Dermis blood vessel endothelial cell (primary cell): ENCODE data around the gene IL9R. TPM values are rescaled to one million over a fixed set of nuclear protein-coding genes. Genes with fewer than 3 reads are reported as not detected.
"Not testable (repeated sequence)": the region's sequence is repeated elsewhere in the genome, so short reads cannot be mapped to it uniquely, and the experiment has no call there.

Experiments used
- DNase-seq: peaks from one replicate; pipeline ENCODE4 v3.0.0; 2010
- total RNA-seq: library from RNA; depleted of rRNA; stranded (reverse); fragments of >200 nt; gene quantifications from 2 replicates; pipeline ENCODE4 v1.2.3, GENCODE V29; 2014

IL9R gene, protein sequence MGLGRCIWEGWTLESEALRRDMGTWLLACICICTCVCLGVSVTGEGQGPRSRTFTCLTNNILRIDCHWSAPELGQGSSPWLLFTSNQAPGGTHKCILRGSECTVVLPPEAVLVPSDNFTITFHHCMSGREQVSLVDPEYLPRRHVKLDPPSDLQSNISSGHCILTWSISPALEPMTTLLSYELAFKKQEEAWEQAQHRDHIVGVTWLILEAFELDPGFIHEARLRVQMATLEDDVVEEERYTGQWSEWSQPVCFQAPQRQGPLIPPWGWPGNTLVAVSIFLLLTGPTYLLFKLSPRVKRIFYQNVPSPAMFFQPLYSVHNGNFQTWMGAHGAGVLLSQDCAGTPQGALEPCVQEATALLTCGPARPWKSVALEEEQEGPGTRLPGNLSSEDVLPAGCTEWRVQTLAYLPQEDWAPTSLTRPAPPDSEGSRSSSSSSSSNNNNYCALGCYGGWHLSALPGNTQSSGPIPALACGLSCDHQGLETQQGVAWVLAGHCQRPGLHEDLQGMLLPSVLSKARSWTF
- total RNA-seq: not detected in 2 replicates

DNA sequence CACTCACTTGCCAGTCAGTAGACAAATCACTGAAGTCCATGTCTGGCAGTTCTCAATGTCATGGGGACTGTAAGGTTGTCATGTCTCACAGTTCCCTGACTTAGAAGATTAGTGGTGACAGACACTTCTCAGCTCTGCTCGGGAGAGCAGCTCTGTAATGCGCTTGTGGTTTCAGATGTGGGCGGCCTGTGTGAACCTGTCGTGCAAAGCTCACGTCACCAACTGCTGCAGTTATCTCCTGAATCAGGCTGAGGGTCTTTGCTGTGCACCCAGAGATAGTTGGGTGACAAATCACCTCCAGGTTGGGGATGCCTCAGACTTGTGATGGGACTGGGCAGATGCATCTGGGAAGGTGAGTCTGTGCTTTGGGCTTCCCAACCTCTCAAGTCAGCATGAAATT, at the start of gene IL9R:
IL9R (plus strand) TSS at position 261 of the 400 bp plus-strand sequence; CDS start at position 325, 64 bp downstream.
- no peak for DNase-seq

DNA sequence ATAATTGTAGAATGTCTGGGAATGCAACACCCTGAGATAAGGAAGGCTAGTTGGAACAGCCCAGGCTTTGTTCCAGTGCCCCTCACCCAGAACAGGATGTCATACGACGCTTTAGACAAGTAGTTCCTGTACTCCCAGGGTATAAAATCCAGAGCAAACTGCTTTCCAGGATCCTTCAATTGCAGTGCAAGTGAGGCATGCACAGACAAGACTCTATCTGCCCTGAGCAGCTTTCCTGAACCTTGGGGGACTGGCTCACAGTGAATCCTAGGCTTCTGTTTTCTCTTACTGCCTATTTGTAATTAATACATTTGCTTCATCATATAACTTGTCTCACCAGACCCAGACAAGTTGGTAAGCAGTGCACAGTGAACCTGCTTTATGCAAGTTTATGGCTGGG, 48.4 kb upstream of the IL9R start:
- no peak for DNase-seq

DNA sequence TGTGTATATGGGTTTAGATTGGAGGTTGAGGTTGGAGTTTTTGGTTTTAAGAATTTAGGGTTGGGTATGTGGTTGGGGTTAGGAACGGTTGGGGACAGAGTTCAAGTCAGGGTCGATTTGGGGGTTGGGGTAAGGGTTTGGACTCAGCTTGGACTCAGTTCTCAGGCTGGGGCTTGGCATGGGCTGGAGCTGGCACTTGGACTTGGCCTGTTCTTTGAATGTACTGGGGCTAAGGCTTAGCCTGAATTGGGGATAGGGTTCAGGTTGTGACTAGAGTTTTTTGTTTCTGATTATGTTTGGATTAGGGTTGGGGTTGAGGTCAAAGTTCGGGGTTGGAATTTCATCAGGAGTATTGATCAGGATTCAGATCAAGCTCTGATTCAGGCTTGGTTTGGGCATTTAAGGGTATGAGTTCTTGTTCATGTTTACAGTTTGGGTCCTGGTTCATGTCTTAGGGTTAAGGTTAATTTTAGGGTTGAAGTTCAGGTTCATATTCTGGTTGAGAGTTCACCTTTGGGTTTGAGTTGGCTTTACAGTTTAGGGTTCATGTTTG, 46.2 kb upstream of the IL9R start:
- no peak for DNase-seq

DNA sequence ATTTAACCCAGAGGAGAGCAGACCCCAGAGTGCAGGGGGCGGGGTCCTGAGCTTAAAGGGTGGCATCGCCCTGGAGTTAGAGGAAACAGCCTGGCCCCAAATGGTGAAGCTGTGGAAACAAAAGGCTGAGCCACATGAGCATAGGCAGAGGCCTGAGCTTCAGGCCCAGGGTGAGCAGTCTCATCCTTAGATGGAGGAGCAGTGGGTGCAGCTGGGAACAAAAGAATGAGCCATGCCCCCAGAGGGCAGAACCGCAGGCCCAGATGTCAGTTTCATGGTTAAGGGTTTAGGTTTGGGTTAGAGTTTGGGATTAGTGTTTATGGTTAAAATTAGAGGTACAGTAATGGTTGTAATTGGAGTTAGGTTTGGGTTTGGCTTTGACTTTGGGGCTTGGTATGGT, 44.4 kb upstream of the IL9R start:
- no peak for DNase-seq

DNA sequence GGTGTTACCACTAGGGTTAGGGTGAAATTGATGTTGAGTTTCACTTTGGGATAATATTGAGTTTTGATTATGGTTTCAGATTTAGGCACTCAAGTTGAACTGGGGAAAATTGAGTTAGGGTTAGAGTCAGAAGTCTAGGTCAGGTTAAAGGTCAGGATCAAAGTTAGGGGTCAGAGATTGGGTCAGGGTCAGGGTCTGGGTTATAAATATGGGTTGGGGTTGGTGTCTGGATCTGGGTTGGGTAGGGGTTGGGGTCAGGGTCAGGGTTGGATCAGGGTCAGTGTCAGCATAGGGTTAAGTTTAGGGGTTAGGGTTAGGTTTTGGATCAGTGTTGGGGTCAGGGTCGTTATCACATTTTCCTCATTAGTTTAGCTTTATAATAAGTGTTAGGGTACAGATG, 42.7 kb upstream of the IL9R start:
- DNase-seq: no peak

DNA sequence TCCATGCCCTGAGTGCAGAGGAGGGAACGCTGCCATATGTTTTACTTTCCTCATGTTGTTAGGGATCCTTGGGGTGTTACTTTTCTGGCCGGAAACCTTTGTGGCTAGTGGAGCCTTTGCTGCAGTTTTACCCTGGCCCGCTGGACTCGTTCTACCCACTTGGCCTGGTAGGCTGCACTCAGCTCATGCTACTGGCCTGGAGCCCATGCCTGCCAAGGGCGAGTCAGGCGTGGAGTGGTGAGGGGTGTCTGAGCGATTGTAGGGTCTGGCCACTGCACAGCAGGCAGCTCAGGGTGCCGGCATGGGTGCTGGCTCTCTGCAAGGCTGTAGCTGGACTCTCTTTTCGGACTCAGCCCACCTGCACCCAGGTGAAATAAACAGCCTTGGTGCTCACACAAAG, 41.4 kb upstream of the IL9R start:
- DNase-seq: no peak

DNA sequence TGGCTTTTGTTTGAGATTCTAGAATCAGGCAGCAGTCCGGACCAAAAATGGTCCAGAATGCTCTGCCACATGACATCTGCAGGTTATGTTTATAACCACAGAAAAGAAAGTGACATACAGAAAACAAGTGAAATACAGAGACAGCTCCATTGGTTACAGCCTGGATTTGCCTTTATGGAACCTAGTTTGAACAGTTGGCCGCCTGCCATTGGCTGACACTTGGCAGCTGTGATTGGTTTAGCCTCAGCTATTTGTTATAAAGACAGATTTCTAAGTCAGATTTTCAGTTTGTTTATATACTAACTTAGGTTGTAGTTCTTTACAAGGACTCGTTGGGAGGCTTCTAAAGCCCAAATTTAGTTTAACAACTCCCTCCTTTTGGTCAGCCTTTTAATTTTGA, 40.8 kb upstream of the IL9R start:
- DNase-seq: no peak

DNA sequence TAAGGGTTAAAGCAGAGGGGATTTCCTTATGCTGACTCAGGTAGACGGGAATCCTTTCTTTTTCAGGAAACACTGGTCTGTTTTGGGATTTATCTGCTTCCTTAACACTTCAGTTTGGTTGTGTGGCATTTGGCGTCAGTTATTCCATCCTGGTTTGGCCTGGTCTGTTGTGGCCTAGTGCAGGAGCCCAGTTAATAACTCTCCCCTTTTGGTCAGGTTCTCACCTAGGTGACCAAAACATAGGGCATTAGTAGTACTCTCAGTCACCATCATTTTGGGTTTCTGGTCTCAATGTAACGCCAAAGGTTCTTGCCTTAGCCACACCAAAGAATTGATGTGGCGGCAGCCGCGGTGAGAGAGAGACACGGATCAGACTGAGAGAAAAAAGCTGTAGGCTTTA, 39.7 kb upstream of the IL9R start:
- peak; percentile 9 for DNase-seq

DNA sequence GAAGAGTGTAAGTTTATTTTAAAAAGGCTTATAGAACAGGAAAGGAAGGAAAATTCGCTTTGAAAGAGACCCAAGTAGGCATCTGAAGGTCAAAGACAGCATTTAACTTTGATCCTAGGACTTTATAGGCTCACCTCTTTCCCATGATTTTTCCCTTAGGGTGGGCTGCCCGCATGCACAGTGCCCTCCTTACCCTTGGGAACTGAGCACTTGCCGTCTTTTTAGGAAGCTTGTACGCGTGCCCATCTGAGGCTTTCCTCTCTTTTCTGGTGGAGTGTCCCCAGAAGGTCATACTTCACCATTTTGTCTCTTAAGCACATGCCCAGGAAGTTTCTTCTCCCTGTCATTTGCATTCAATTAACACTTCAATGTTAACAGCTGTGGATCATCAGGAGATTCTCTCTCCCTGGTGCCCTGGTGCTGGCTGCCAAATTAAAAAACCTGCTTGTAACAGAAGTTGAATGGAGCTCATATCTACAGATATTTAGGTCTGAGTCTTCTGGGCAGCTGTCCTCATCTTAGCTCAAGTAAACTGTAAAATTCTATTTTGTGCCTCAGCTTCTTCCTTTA, 38.4 kb upstream of the IL9R start:
- no peak for DNase-seq

DNA sequence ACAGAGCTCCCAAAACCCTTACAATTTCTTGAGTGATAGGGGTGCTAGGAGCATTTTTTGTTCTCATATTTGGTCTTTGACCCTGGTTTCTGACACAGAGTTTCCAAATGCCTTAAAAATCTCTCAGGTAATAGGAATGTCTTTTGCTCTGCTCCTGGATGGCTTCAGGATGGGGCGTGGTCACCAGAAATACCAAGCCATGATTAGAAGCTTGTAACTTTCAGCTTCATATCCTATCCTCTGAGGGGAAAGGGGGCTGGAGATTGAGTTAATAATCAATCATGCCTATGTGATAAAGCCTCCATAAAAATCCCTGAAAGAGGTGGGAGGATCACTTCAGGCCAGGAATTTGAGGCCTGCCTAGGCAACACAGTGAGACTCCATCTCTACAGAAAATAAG, 34.6 kb upstream of the IL9R start:
- no peak for DNase-seq

DNA sequence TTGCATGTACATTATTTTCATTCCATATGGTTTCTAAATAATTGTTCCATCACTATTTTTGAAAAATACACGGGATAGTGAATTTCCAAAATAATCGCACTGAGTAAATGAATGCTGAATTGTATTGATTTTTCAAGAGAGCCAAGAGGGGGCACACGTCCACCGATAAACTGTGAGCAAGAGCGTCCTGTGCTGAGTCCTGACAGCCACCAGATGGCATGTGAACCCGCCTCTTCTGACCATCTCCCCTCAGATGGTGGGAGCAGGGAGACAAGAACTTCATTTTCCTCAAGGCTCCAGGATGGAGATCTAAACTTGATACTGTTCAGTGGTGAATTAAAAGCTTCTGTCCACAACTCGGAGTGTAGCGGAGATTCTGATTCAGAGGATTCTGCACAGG, 30.6 kb upstream of the IL9R start:
- DNase-seq: peak; percentile 66

DNA sequence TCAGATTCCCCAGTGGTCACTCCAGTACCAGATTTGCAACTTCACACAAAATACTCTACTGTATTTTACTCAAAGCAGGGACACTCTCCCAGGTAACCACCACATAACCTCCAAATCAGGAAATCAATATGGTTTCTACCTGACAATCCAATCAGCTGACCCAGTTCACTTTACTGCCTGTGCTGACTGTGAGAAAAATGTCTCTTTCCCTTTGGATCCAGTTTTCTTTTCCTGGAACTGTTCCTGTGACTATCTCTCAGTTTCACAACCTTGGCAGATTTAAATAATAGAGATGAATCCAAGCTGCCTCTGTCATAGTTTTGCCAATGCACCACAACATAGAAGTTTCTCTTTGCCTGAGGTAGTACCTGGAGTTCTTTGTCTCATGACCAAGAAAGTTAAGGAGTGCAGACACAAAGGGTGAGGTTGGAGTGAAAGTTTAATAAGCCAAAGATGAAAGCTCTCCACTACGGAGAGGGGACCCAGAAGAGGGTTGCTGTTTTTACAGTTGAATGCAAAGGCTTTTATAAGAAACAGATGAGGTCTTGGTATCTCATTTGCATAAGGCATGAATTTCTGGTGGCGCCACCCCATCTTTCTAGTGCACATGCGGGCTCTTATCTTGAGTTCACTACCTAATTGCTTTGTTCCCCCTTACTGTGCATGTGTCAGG, 29.7 kb upstream of the IL9R start:
- no peak for DNase-seq

DNA sequence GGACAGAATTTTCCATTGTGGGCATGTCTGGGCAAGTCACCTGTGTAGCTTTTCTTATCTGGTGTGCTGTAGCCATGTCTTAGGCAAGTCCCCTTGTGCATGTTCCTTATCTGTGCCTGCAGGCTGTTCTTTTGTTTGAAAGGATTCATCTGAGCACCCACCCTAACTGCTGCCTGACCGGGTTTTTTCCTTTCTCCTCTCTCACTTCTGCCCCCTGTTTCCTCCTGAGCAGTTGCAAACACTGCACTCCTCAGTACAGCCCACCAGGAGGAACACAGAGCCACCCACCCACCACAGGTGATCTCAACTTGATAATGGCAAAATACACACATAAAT, 29.2 kb upstream of the IL9R start:
- DNase-seq: no peak

DNA sequence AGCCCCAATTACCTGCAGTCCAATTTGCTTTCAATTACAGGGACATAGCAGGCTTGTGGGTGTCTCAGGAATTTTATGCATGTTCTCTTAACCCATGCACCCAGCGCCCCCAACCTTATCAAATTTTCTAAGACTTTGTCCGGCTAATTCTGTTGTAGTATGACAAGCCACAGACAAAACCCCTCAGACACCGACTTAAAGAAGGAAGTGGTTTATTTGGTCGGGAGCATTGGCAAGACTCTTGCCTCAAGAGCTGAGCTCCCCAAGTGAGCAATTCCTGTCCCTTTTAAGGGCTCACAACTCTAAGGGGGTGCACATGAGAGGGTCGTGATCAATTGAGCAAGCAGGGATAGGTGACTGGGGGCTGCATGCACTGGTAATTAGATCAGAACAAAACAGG, 28.7 kb upstream of the IL9R start:
- DNase-seq: no peak

DNA sequence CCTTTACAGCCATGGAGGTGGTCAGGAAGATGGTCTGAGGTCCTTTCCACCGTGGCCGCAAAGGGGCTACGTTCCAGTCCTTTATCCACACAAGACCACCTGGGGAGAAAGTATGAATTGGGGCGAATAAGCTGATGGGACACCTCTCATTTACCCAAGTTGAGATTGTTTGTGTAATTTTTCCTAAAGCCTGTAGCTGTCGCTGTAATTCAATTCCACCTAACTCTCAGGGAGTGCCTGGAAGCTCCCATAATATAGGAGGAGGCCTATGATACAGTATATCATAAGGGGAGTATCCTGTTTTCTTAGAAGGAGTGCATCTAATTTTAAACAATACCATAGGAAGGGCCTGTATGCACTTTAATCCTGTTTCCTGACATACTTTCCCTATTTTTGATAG, 25.8 kb upstream of the IL9R start:
- DNase-seq: peak; percentile 16

DNA sequence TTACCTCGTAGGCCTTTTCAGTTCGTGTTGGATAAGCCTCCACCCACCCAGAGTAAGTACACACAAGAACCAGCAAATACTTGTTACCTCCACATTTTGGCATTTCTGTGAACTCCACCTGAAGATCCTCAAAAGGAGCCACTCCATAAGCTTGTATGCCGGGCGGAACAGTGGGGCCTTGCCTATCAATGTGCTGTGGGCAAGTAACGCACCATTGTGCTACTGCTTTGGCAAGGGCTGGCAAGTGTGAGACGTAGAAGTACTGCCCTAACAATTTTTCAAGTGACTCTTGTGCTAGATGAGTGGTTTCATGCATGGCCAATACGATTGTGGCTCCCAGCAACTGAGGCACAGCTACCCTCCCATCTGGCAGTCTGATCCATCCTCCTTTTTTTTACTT, 25.3 kb upstream of the IL9R start:
- DNase-seq: not testable (repeated sequence)

DNA sequence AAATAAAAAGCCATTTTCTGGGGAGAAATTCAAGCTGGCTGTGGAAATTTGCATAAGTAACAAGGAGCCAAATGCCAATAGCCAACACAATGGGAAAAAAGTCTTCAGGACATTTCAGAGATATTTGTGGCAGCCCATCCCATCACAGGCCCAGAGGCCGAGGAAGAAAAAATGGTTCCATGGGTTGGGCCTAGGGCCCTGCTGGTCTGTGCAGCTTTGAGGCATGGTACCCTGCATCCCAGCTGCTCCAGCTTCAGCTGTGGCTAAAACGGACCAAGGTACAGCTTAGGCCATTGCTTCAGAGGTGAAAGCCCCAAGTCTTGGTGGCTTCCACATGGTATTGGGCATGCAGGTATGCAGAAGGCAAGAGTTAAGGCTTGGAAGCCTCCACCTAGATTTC, 14.2 kb upstream of the IL9R start:
- DNase-seq: no peak

DNA sequence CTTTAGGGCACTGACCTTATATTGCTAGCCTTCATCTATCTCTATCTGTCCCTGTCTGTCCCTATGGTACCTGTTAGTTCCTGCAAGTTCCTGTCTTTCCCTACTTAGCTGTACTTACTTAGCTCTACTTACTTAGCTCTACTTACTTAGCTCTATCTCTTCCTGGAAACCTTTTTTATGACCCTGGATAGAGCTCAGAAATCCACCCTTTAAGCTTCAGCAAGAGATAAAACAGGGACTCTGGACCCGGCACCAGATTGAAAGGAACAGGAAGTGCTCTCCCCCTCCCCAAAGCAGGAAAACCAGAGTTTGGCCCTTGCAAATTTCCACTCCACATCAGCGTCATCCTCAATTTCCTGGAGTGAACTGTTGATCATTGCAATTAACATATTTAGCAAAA, 12.3 kb upstream of the IL9R start:
- no peak for DNase-seq

DNA sequence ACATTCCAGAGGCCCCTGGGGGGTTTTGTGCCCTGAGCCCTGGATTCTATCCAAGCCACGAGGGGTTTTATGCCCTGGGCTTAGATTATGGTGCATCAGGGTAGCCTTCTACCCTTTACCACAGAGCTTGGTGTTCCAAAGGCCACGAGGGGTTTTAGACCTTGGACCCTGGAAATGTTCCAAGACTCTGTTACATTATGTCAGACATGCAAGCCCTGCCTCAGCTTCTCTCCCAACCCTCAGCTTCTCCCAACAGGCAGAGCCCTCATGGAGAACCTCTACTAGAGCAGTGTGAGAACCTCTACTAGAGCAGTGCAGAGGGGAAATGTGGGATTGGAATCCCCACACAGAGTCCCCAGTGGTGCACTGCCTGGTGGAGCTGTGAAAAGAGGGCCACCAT, 10.5 kb upstream of the IL9R start:
- DNase-seq: not testable (repeated sequence)

DNA sequence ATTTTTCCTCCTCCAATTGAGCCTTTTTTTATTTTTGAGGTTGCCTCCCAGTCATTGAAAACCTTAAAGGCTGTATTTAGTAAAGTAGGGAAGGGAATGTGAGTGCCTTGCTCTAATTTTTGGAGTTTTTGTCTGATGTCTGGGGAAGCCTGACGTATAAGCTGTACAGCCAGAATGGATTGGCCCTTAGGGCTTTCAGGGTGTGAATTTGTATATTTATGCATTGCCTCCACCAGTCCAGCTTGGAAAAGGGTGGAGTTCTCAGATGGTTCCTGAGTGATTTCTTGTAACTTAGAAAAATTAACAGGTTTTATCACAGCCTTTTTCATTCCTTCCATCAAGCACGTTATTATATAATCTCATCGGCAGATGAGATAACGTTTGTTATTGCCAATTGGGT, 8.6 kb upstream of the IL9R start:
- DNase-seq: no peak

DNA sequence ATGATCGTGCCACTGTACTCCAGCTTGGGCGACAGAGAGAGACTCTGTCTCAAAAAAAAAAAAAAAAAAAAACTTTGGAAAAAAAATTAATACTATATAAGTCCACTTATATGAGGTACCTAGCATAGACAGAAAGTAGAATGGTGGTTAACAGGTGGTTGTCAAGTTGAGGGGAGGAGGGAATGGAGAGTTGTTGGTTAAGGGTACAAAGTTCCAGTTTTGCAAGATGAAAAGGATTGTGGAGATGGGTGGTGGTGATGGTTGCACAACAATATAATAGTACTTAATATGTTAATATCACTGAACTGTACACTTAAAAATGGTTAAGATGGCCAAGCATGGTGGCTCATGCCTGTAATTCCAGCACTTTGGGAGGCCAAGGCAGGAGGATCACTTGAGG, 4.1 kb upstream of the IL9R start:
- DNase-seq: no peak

DNA sequence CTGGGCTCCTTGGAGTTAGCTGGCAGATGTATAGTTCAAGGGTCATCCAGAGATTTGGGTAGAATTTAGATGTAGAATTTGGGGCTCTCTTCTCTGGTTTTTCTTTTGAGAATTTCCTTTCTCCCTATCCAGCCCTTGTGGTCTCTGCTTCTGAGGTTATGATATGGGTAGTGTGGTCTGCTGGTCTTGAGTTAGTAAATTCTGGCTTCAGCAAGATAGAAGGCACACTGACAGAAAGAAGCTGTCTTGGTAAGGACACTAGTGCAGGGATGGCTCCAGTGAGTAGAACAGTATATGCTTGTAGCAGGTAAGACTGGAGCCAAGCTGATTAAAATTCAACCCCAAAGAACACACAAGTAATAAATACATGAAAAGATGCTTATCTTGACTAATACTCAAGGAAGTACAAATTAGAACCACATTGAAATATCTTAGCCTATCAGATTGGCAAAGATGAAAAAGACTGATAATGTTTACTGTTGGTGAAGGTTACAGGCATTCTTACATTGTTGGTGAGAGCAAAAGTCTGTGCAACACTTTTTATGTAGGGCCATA, 2.1 kb upstream of the IL9R start:
- DNase-seq: no peak

DNA sequence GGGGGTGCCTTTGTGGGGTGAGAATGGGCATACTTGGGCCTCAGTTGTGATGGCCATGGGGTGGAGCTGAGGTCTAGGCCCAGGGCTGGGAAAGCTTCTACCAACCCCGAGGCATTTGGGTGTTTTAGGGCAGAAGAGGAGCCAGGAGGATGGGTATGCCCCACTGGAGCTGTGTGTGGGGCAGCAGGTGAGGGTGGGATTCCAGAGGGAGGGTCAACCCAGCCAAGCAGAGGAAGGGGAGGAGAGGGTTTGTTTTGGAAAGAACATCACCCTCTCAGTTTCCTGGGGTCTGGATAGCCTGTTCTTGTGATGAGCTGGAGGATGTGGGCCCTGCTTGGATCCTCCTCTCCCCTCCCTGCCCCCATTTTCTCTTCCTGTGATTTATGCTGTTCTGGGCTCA, 620 bp downstream of the IL9R start:
- DNase-seq: no peak
